Measurements from ENCODE around the gene TGFBR3L.
"Not testable (repeated sequence)": the region's sequence is repeated elsewhere in the genome, so short reads cannot be mapped to it uniquely, and the experiment has no call there.

The TGFBR3L gene

DNA sequence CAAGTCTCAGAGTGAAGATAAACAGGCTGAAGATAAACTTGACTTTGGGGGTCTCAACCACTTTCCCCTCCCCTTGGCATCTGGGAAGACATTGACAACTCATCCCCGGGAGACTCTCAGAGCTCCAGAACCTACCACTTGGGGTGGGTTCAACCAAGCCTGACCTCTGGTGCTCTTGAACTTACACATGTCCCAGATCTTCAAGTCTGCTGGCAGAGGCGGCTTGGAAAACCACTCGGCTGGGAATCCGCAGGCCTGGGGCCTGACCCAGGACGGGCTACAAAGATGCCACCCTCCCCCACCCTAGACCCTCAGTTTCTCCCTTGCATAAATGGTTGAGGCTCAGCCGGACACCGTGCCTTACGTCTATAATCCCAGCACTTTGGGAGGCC lies 25.8 kb upstream of the TGFBR3L start:
- H3K4me3 ChIP-seq: no peak overlapping the region
- intact Hi-C loops (cut with DNase I; ENCODE audit: low total_unique reads): no loop called here
- TF ChIP-seq CTCF (IDR thresholded peaks at IDR 0.05): no peak
- H3K9me3 ChIP-seq: no peaks in the 10 kb centered on the region
- no peak for DNase-seq
- H3K27me3 ChIP-seq: peaks cover 0 to 49% of the 10 kb centered on the region in 2 donors
- H3K27ac ChIP-seq: no peak overlapping the region
- no peaks in the 10 kb centered on the region for H3K36me3 ChIP-seq
- peaks cover 0 to 10% (median 2%) of the 10 kb centered on the region in 4 donors for H3K4me1 ChIP-seq

GRCh38 chr19:7893362-7894101 lies 21.1 kb upstream of the TGFBR3L start:
- H3K4me3 ChIP-seq; H3K9me3 ChIP-seq; H3K36me3 ChIP-seq; H3K27ac ChIP-seq; H3K4me1 ChIP-seq; intact Hi-C loops (cut with DNase I; ENCODE audit: low total_unique reads); DNase-seq: not testable (repeated sequence)
- H3K27me3 ChIP-seq: peaks cover 0 to 57% of the 10 kb centered on the region in 2 donors

- intact Hi-C loops (cut with DNase I; ENCODE audit: low total_unique reads): no loop called here
- Histone ChIP-seq H3K4me3 (no peak overlapping the region), H3K9me3 (no peaks in the 10 kb centered on the region), H3K27ac (no peak overlapping the region), H3K36me3 (no peaks in the 10 kb centered on the region), H3K27me3 (peaks cover 0 to 49% of the 10 kb centered on the region in 2 donors), H3K4me1 (no peaks in the 10 kb centered on the region)
- TF ChIP-seq CTCF (IDR thresholded peaks at IDR 0.05): no peak
- no peak for DNase-seq
Observed at GRCh38 chr19:7894612-7895309, 19.9 kb upstream of the TGFBR3L start.

- Histone ChIP-seq H3K9me3 (no peaks in the 10 kb centered on the region), H3K36me3 (no peaks in the 10 kb centered on the region), H3K4me3 (no peak overlapping the region), H3K27me3 (peaks cover 0 to 57% of the 10 kb centered on the region in 2 donors), H3K4me1 (no peaks in the 10 kb centered on the region), H3K27ac (no peak overlapping the region)
- no peak for TF ChIP-seq CTCF (IDR thresholded peaks at IDR 0.05)
- DNase-seq: no peak
- intact Hi-C loops (cut with DNase I; ENCODE audit: low total_unique reads): no loop called here
Observed at GRCh38 chr19:7895565-7895964, 19.1 kb upstream of the TGFBR3L start.

DNA sequence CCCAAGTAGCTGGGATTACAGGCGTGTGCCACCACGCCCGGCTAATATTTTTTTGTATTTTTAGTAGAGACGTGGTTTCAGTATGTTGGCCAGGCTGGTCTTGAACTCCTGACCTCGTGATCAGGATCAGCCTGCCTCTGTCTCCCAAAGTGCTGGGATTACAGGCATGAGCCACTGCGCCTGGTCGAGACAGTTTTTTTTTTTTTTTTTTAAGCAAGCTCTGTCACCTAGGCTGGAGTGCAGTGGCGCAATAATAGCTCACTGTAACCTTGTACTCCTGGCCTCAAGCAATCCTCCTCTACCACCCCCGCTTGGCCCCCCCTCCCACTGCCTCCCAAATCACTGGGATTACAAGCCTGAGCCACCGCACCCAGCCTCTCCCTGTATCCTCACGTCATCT lies 17.3 kb upstream of the TGFBR3L start:
- Histone ChIP-seq H3K36me3 (no peaks in the 10 kb centered on the region), H3K4me1 (peaks cover 0 to 4% (median 0%) of the 10 kb centered on the region in 4 donors), H3K4me3 (no peak overlapping the region), H3K27me3 (peaks cover 0 to 48% of the 10 kb centered on the region in 2 donors), H3K27ac (no peak overlapping the region), H3K9me3 (no peaks in the 10 kb centered on the region)
- no peak for DNase-seq
- intact Hi-C loops (cut with DNase I; ENCODE audit: low total_unique reads): no loop called here
- TF ChIP-seq CTCF (IDR thresholded peaks at IDR 0.05): no peak

GRCh38 chr19:7898967-7899366 lies 15.7 kb upstream of the TGFBR3L start:
- H3K9me3 ChIP-seq: no peaks in the 10 kb centered on the region
- no peaks in the 10 kb centered on the region for H3K36me3 ChIP-seq
- H3K27ac ChIP-seq: no peak overlapping the region
- no peak overlapping the region for H3K4me3 ChIP-seq
- intact Hi-C loops (cut with DNase I; ENCODE audit: low total_unique reads): no loop called here
- peaks cover 0 to 13% (median 7%) of the 10 kb centered on the region in 4 donors for H3K4me1 ChIP-seq
- DNase-seq: no peak
- peaks cover 0 to 31% of the 10 kb centered on the region in 2 donors for H3K27me3 ChIP-seq
- no peak for TF ChIP-seq CTCF (IDR thresholded peaks at IDR 0.05)

Data from tibial artery (tissue), 4 donors.